Left colon (tissue), 2 donors: ENCODE data around the gene FAM171A1. TPM values are rescaled to one million over a fixed set of nuclear protein-coding genes. Genes with fewer than 3 reads are reported as not detected.

ENCODE experiments used
- ATAC-seq: fragments of 200-7000 bp; cut with Tn5 transposase; one replicate; pipeline ENCODE4 v1.9.1; 2020; ENCODE audit warnings: mild to moderate bottlenecking, moderate library complexity
- DNase-seq, 2 donors: peaks; one replicate each; pipeline ENCODE4 v3.0.0-alpha.2; 2020
- intact Hi-C, 2 donors: fragments of 100-400 bp; cut with DNase I in 1 of 2; cut with micrococcal nuclease in 1 of 2; formaldehyde crosslinking; loops; one replicate each; pipeline versions ENCODE4 v1.11.2 to v1.14.0; 2022; cut with DNase I, micrococcal nuclease
- total RNA-seq, 2 donors: library from RNA; stranded (reverse); fragmentation: NEBNext Ultra II Directional; extraction: Animal tissue kit (Norgen Biotek cat#: 25700); gene quantifications; one replicate each; pipeline ENCODE4 v1.2.1, GENCODE V29; 2021
- donor health status: DM: no; HTN: no; CAD: no.
- donor health status: DM: yes; HTN: yes; CAD: no.

FAM171A1 gene
- total RNA-seq, 2 donors from 2014 or later, result 53.5 to 60.5 TPM

GRCh38 chr10:15329437-15329836 is 41.7 kb downstream of the FAM171A1 start:
- intact Hi-C loops, result no loop called here
- no peak for DNase-seq
- peak; percentile 15 for ATAC-seq

GRCh38 chr10:15325944-15326284 is 45.2 kb downstream of the FAM171A1 start:
- no peak for DNase-seq
- no peak for ATAC-seq
- intact Hi-C loops, result no loop called here

GRCh38 chr10:15325243-15325943 is 45.7 kb downstream of the FAM171A1 start:
- intact Hi-C loops, result no loop called here
- ATAC-seq, result peak; percentile 47
- no peak for DNase-seq

- ATAC-seq (no peak), DNase-seq (no peak)
These were observed 46.5 kb downstream of the FAM171A1 start for GRCh38 chr10:15324611-15325010.

GRCh38 chr10:15324113-15324512 is 47.0 kb downstream of the FAM171A1 start:
- no peak for ATAC-seq
- no peak for DNase-seq

More at GRCh38 chr10:15324611-15325010, 46.5 kb downstream of the FAM171A1 start:
- intact Hi-C loops, result no loop called here

GRCh38 chr10:15322356-15322755 is 48.7 kb downstream of the FAM171A1 start:
- ATAC-seq (no peak), DNase-seq (no peak)
- intact Hi-C loops, result no loop called here

More at GRCh38 chr10:15324113-15324512, 47.0 kb downstream of the FAM171A1 start:
- intact Hi-C loops, result no loop called here

GRCh38 chr10:15321431-15322341 is 49.4 kb downstream of the FAM171A1 start:
- no peak for DNase-seq
- ATAC-seq, result peak; percentile 33
- intact Hi-C loops, result no loop called here

- DNase-seq, result no peak
- intact Hi-C loops, result no loop called here
- ATAC-seq, result no peak
These were observed 50.4 kb downstream of the FAM171A1 start for GRCh38 chr10:15320522-15321203.

GRCh38 chr10:15320118-15320517 is 51.0 kb downstream of the FAM171A1 start:
- DNase-seq (no peak), ATAC-seq (no peak)
- intact Hi-C loops, result no loop called here

- ATAC-seq (peak; percentile 75), DNase-seq (no peak)
- intact Hi-C loops, result no loop called here
These were observed 54.1 kb downstream of the FAM171A1 start for GRCh38 chr10:15316871-15317464.

GRCh38 chr10:15316145-15316544 is 54.9 kb downstream of the FAM171A1 start:
- intact Hi-C loops, result no loop called here
- DNase-seq (no peak), ATAC-seq (peak; percentile 40)

- no peak for DNase-seq
- intact Hi-C loops, result no loop called here
- ATAC-seq, result no peak
These were observed 55.8 kb downstream of the FAM171A1 start for GRCh38 chr10:15315286-15315685.

GRCh38 chr10:15314482-15315045 is 56.5 kb downstream of the FAM171A1 start:
- DNase-seq (no peak), ATAC-seq (no peak)
- intact Hi-C loops, result no loop called here

- no peak for DNase-seq
- intact Hi-C loops, result no loop called here
- no peak for ATAC-seq
These were observed 57.2 kb downstream of the FAM171A1 start for GRCh38 chr10:15313843-15314242.

GRCh38 chr10:15313047-15313446 is 58.0 kb downstream of the FAM171A1 start:
- DNase-seq, result no peak
- intact Hi-C loops, result no loop called here
- no peak for ATAC-seq

GRCh38 chr10:15311569-15312280 is 59.4 kb downstream of the FAM171A1 start:
- intact Hi-C loops, result no loop called here
- no peak for DNase-seq
- peak; percentile 50 for ATAC-seq

GRCh38 chr10:15310776-15311568 is 60.1 kb downstream of the FAM171A1 start:
- intact Hi-C loops, result no loop called here
- ATAC-seq, result peak; percentile 58
- no peak for DNase-seq

- no peak for ATAC-seq
- no peak for DNase-seq
- intact Hi-C loops, result no loop called here
These were observed 61.9 kb downstream of the FAM171A1 start for GRCh38 chr10:15309221-15309620.
